Lower leg skin (tissue), 4 donors: ENCODE measurements around the gene EHD3. TPM values are rescaled to one million over a fixed set of nuclear protein-coding genes. Genes with fewer than 3 reads are reported as not detected.

Source experiments
- DNase-seq, 2 donors: peaks; one replicate each; pipeline ENCODE4 v3.0.0-alpha.2; 2019; ENCODE audit warnings: low spot score in 2 of 2
- H3K4me3 ChIP-seq: fragments of 200-600 bp; sonication (generic); 2 replicates; pipeline ENCODE4 v1.5.1; 2017; ENCODE audit warnings: mild to moderate bottlenecking, low read depth; ENCODE audit not compliant: poor library complexity, severe bottlenecking
- CTCF ChIP-seq, 3 donors: fragments of 450-650 bp; IDR thresholded peaks; one replicate each; pipeline ENCODE4 v1.5.1; 2016; ENCODE audit warnings: antibody characterized with exemption in 3 of 3, mild to moderate bottlenecking in 3 of 3, moderate library complexity in 2 of 3
- POLR2A ChIP-seq, 2 donors: fragments of 450-650 bp; IDR thresholded peaks; one replicate each; pipeline ENCODE4 v1.6.1; 2016 to 2017; ENCODE audit warnings: antibody characterized with exemption in 2 of 2, mild to moderate bottlenecking in 1 of 2, moderate library complexity in 1 of 2
- WGBS, 2 donors: methylation state at CpG; one replicate each; pipeline ENCODE4 v1.1.5; 2018; 5-methylcytosine and 5-hydroxymethylcytosine counted together
- intact Hi-C: fragments of 100-400 bp; cut with DNase I; formaldehyde crosslinking; loops from one replicate; pipeline ENCODE4 v1.15.0; 2023; ENCODE audit warnings: low total_unique reads
- total RNA-seq, 4 donors: library from RNA; depleted of rRNA; stranded (reverse); fragments of >200 nt; gene quantifications; one replicate each; pipeline ENCODE4 v1.1.0, GENCODE V29; 2016

Gene EHD3
- total RNA-seq, 4 donors from 2014 or later = 2.8 to 4.3 (median 3.5) TPM

GRCh38 chr2:31286961-31287550, 53.1 kb downstream of the EHD3 start:
- intact Hi-C loops = no loop called here
- no peak overlapping the region for H3K4me3 ChIP-seq

GRCh38 chr2:31287654-31288053, 53.7 kb downstream of the EHD3 start:
- no peak overlapping the region for H3K4me3 ChIP-seq
- WGBS, 2 donors = 30 to 33% methylated on average over 2 of the region's 2 CpGs
- no peak for TF ChIP-seq CTCF (IDR thresholded peaks at IDR 0.05)
- TF ChIP-seq POLR2A (IDR thresholded peaks at IDR 0.05) = no peak
- DNase-seq = peak in 1 of 2 donors; percentile 14
- intact Hi-C loops = no loop called here

More at GRCh38 chr2:31286961-31287550, 53.1 kb downstream of the EHD3 start:
- 65 to 78% methylated on average over 5 of the region's 5 CpGs for WGBS, 2 donors
- TF ChIP-seq CTCF (IDR thresholded peaks at IDR 0.05) (no peak), POLR2A (IDR thresholded peaks at IDR 0.05) (no peak)
- DNase-seq = peak in 1 of 2 donors; percentile 54

GRCh38 chr2:31294196-31294595, 60.2 kb downstream of the EHD3 start:
- intact Hi-C loops = no loop called here
- H3K4me3 ChIP-seq = no peak overlapping the region
- DNase-seq = peak in 1 of 2 donors; percentile 1
- no peak for TF ChIP-seq CTCF (IDR thresholded peaks at IDR 0.05)
- no peak for TF ChIP-seq POLR2A (IDR thresholded peaks at IDR 0.05)
- 42 to 45% methylated on average over 1 of the region's 1 CpG for WGBS, 2 donors

GRCh38 chr2:31296641-31297287, 62.8 kb downstream of the EHD3 start:
- no peak for TF ChIP-seq POLR2A (IDR thresholded peaks at IDR 0.05)
- no peak for TF ChIP-seq CTCF (IDR thresholded peaks at IDR 0.05)
- peak in 1 of 2 donors; percentile 37 for DNase-seq
- intact Hi-C loops = no loop called here
- no peak overlapping the region for H3K4me3 ChIP-seq
- 39 to 40% methylated on average over 8 of the region's 8 CpGs for WGBS, 2 donors

- WGBS, 2 donors = 24 to 33% methylated on average over 1 of the region's 1 CpG
- DNase-seq = no peak
- H3K4me3 ChIP-seq = no peak overlapping the region
- intact Hi-C loops = no loop called here
- TF ChIP-seq CTCF (IDR thresholded peaks at IDR 0.05) (no peak), POLR2A (IDR thresholded peaks at IDR 0.05) (no peak)
Observed at GRCh38 chr2:31297751-31298150, 63.8 kb downstream of the EHD3 start.
